NCI-H1930 (cell line): ENCODE results near the gene TANGO2.

Source experiments
- DNase-seq, 2 experiments: peaks; one replicate each; lab custom pipeline; 2025; lab: John Stamatoyannopoulos, UW

Gene TANGO2

DNA sequence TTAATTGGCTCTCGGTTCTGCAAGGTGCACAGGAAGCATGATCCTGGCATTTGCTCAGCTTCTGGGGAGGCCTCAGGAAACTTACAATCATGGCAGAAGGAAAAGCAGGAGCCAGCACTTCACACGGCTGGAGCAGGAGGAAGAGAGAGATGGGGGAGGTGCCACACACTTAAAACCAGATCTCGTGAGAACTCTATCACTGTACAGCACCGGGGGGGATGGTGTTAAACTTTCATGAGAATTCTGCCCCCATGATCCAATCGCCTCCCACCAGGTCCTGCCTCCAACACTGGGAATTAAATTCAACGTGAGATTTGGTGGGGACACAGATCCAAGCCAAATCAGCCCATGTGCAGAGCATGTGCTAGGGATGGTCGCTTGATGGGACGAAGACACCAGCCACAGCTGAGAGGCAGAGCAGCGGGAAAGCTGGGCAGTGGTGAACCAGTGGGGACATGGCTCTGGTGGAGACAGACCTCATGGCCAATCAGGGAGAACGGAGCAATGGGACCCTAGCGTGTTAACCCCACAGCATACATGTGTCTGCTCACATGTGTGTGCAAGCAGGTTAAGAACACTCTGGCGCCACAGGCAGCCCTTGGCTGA lies 6.2 kb downstream of the TANGO2 start:
- DNase-seq = no peak

DNA sequence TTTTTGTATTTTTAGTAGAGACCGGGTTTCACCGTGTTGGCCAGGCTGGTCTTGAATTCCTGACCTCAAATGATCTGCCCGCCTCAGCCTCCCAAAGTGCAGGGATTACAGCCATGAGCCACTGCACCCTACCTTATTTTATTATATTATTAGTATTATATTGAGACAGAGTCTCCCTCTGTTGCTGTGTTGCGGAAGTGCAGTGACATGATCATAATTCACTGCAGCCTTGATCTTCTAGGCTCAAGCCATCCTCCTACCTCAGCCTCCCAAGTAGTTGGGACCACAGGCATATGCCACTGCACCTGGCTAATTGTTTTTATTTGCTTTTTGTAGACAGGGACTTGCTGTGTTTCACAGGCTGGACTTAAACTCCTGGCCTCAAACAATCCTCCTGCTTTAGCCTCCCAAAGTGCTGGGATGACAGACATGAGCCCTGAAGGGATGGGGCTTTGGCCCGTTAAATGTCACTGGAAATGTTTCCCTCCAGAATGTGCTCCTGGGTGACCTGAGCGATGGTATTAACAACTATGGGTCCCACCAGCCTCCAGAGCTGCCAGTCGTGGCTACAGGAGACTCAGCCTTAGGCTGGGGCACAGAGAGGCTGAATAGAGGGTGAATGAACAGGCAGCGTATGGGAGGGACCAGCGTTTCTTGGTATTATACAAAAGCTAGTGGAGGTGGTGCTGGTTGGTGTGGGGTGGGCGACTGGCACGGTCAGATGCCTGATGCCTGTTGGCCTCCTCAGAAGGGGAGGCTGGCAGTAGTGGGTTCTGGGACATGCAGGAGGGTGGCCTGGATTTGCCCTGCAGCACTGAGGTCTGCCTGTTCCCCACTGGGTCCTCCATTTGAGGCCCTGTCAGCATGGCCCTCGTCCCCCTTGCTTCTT lies 7.3 kb downstream of the TANGO2 start:
- no peak for DNase-seq

DNA sequence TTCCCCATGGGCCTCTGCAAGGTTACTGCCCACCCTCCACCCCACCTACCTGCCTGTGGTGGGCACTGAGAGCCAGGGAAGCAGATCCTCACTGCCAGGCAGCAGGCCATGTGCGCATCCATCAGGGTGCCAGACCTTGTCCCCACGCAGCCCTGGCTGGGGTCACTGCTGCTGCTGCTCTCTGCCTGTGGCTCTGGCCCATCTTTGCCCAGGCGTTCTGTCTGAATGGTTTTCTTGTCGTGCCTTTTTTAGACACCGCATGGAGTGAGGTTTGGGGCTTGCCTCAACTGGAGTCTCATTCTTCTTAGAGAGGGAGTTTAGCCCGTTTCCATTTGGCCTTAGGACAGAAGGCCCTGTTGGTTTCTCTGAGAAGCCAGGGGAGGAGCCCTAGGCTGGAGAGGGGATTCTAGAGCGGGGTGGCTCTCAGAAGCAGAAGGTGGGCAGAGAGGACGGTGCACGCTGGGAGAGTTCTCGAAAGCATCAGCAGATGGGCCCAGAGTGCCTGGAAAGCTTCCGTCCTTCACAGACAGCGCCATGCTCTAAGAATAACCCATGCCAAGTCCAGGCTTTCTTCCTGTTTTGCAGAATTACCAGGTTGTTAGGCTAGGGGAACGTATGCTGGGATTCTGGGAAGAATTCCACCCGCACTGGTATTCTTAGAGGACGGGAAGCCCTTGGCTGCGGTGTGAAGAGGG lies 8.1 kb downstream of the TANGO2 start:
- DNase-seq = no peak

DNA sequence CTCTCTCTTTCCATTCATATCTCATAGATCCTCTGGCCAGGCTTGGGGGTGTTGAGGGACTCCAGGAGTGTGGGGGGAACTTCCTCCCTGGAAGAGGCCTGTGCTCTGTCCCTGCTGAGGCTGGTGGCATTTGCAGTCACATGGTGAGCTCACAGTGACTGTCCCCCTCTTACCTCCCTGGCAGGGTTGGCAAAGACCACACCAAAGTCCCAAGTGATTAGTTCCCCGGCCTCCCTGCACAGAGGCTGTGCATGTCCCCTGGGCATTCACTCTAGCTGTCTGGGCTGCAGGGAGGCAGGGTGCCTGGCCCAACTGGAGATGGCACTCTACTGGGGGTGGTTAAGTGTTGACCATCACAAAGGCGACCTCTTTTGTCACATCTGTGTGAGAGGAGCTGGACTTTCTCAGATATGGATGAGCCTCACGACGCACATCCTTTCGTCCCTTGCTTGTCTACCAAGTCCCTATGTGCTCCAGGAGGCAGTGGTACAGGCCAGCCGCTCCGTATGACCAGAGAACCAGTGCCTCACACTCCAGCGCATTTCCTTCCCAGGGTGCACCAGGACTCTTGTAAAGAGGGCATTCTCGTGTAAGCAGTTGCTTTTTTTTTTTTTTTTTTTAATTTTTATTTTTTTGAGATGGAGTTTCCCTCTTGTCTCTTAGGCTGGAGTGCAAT lies 8.8 kb downstream of the TANGO2 start:
- DNase-seq = no peak

DNA sequence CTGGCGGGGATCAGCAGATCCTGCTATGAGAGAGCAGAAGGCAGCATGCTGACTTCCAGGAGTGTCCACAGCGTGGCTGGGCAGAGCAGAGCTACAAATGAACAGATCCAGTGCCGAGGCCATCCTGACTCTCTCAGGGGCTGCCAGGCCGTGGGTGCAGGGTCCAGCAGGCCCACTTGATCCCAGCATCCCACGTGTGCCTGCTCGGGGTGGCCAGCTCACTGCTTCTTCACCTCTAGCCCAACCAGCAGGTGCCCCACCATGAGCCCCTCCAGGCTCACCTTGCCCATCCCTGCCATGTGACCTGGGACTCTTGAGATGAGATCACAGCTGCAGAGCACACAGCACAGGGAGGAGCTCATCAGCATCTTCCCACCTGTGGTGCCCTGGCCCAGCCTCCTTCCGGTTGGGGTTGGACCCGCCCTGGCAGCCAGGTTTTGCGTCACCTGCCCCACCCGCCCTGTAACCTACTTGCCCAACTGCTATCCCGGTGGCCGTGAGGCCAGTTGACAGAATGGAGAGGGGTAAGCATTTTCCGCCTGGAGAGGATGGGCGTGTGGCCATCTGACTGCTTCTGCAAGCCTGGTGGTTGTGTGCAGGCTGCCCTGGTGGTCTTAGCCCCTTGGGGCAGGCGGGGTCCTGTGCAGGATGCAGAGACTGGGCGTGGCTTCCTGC lies 11.0 kb downstream of the TANGO2 start:
- no peak for DNase-seq

DNA sequence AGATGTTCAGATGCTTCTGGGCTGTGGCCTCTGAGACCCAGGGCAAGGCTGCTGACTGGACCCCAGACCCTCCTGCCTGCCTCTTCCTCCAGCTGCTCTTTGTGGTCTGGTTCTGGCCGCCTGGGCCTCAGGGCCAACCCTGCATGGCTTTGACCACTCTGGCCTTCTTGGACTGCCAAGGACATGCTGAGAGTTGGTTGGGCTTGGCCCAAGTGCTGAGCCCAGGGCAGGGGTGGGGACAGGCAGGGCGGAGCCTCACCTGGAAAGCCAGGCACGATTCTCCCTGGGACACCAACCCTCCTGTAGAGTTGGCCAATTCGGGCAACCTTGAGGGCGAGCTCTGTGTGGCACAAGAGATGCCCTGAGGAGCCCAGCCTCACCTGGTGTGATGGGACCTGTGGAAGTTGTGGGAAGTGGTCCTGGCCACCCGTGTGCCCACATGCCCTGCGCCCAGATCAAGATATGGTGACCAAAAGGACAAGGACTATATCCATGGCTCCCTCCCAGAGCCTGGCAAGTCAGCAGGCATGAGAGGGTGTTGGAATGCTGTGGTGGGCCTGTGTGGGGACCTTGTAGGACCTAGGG lies 11.6 kb downstream of the TANGO2 start:
- DNase-seq = no peak

DNA sequence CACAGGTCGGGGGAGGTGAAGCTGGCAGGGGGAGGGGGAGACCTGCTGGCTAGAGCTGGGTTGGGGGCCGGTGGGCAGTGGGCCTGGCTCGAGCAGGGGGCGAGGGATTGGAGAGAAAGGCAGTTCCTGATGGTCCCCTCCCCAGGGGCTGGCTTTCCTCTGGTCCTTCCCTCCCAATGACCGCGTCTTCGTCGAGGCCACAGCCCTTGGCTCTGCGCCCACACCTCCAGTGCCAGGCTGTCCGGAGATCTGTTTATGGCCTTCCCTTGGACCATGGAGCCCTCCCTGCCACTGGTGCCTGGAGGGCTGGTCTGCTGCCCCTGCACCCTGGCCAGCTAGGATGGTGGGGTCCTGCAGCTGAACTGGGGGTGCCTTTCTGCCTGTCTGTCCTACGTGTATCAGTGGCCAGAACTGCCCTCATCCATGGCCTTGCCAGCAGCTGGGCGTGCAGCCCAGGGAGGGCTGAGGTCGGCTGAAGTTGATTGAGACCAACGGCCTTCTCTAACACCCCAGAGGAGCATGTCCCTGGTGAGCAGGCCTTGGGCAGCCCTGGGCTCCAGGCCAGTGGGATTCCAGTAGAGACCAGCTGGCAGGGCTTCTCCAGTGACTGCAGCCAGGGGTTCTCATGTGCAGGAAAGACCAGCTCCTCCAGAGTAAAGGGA lies 12.3 kb downstream of the TANGO2 start:
- no peak for DNase-seq

DNA sequence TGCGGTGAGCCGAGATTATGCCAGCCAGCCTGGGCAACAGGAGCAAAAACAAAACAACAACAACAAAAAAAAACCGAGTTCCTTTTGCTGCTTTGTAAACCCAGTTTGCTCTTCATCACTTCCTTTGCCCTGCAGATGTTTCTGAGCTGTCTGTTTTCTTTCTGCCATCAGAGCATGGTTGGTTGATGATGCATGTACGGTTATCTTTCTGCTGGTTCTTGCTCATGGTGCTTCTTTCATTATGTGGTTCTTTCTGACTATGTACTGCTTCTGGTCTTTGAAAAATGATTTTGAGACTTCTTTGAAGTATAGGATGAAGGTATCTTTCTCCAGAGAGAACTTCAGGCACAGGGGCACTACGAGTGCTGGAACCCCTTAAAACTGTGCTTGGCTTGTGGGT lies 13.2 kb downstream of the TANGO2 start:
- DNase-seq = no peak

DNA sequence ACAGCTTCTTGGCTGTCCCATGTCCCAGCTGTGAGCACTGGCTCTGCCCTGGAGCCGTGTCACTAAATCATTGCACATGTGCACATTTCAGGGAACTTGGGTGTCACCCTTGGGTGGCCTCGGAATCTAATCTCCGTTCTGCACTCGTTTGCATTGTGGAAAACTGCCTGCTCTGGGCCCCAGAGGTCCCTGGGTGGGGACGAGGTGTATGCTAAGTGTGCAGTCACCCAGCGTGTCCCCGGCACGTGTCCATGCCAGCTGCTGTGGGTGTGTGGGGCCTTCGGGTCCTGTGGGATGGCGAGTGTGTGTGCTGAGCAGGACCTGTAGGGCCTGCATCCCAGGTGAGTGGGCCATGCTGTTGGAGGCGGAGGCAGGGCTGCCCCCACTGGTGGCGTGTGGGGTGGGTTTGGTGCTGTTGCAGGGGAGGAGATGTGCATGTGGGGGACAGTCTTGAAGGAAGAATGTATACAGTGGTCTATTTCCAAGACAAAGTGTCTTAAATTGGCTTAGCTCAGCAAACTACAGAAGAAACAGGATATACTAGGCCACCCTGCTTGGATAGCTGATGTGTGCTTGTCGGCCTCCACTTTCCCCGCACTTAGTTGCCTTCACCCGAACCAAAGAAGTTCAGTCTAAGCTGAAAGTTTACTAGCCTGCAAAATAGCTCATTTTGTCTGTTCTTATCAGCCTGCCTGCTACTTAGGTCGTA lies 14.6 kb downstream of the TANGO2 start:
- DNase-seq = no peak

DNA sequence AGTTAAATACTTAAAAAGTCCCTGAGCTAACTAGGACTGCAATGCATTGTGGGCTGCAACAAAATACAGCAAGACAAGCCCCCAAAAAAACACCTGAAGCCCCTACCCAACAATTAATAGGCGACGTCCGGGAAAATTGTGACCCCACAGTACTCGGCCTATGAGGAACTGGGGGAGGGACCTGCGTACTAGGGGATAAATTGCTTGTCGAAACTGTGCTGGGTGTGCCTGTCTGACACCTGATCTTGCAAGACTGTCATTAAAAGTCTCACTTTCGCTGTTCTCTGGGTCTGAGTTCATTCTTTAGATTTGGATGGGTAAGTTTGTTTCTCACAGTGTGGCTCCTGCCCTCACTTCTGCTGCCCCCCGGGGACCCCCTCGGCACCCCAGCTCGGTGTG lies 15.2 kb downstream of the TANGO2 start:
- no peak for DNase-seq

DNA sequence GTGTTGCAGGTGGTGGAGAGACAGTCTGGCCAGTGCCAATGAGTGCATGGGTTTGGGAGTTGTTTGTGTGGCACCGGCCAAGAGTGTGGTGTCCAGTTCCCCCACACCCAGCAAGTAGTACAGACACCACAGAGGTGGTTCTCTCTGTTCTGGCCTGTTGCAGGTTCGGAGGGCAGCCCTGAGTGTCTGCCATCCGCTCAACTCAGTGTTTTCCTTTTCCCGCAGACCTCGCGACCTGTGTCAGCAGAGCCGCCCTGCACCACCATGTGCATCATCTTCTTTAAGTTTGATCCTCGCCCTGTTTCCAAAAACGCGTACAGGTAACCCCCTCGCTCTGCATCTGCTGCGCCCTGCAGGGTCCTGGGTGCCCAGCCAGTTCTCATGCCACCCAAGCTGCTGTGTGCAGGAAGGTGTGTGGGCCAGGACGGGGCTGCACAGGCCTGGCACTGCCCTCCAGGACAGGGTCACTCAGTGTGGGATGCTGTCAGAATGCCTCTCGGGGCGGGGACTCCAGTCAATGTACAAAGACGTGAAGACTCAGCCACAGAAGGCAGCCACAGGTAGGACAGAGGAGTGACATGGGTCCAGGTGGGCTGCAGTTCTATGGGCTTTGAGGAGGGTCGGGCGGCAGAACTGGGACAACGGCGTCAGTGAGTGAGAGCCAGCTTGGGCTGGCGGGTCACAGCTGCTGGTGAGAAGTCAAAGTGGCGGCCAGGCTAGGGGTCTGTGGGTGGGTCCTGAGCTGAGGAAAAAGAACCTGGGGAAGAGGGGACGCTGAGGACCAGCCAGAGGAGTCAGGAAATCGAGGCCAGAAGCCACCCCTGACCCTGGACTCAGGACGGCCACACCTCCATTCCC lies 15.9 kb downstream of the TANGO2 start:
- DNase-seq = no peak

DNA sequence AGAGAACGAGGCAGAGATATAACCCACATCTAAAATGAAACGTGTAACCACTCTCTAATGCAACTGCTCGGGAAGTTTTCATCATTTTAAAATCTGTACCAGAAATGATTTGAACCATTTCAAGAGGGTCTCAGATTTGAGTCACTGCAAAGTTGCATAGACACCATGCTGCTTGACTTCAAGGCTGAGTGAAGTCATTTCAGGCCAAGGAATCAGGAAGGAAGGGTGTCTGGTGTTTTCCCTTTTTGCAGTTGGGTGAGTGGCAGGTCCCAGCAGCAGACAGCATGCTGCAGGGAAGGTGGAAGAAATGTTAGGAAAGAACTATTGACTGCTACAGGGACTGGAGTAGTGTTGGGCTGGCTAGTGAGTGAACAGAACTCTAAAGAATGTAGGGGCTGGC lies 16.5 kb downstream of the TANGO2 start:
- DNase-seq = no peak

DNA sequence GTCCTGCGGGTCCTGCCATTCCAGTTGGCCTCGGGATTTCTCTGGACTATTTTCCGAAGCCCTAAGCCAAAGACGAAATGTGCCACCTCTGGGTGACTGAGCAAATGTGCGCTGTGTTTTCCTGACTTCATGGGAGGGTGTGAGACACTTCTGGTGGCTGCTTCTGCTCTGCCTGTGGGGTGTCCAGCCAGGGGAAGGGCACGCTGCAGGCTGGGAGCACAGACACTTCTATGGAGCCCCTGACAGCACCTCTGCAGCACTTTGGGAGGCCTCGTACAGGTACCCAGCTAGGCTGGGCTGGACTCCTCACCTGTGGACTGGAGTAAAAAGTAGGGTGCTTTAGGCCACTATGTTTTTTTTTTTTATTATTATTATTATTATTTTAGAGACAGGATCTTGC lies 17.7 kb downstream of the TANGO2 start:
- no peak for DNase-seq

DNA sequence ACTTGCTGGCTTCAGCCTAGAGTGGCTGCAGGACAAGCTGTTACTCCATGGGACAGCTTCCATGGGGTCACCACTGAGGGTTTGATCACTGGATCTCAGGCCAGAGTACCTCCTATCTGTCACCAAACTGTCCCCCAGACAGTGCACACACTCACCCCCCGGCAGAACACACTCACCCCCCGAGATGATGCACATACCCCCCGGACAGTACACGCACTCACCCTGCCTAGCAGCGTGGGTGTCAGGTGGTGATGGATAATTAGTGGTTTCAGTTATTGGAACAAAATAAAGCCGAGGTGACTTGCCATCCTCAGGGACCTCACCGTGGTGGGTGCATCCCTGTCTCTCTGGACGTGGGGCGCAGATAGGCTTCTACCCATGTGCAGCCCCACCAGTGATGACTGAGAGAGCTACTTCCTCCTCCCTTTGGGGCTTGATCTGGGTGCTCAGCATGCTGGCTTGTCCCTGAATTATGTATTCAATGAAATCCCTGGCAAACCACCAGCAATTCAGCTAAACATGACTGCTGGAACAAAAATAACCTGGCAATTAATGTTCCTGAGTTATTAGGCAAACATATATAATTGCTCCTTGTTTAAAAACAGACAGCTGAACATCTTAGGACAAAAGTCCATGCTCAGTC lies 18.9 kb downstream of the TANGO2 start:
- DNase-seq = no peak

DNA sequence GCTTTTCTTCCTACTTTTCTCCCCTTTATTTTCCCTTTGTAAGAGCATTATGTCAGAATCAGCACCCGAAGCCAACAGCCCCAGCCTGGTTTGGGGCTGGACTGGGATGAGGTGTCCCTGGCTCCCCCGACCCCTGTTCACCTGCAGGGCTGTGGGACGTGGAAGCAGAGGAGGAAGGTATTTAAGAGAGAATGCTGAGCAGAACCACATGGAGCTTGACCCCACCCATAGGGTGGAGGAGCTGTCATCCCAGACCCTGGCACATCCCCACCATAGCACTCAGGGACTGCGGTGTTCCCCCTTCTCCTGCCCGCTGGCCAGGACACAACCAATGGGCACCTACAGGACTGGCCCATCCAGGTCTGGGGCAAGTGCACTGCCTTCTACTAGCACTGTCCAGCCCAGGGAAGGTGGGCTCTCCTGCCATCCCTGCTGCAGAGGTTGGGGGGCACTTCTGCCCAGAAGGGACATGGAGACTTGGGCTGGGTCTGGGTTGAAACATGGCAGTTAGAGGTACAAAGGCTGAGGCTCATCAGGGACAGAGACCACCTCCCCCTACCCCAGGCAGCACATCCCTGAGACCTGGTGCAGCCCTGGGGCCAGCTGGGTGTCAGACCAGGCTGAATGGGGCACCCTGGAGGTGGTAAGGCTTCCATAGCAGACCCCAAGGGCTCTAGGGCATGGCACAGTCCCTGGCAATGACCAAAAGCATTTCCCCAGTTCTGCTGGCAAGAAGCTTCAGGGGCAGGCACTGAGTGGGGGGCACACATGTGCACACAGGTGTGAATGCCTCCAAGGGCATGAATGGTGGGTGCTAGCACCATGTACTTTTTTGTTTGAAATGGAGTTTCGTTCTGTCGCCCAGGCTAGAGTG lies 19.7 kb downstream of the TANGO2 start:
- no peak for DNase-seq

DNA sequence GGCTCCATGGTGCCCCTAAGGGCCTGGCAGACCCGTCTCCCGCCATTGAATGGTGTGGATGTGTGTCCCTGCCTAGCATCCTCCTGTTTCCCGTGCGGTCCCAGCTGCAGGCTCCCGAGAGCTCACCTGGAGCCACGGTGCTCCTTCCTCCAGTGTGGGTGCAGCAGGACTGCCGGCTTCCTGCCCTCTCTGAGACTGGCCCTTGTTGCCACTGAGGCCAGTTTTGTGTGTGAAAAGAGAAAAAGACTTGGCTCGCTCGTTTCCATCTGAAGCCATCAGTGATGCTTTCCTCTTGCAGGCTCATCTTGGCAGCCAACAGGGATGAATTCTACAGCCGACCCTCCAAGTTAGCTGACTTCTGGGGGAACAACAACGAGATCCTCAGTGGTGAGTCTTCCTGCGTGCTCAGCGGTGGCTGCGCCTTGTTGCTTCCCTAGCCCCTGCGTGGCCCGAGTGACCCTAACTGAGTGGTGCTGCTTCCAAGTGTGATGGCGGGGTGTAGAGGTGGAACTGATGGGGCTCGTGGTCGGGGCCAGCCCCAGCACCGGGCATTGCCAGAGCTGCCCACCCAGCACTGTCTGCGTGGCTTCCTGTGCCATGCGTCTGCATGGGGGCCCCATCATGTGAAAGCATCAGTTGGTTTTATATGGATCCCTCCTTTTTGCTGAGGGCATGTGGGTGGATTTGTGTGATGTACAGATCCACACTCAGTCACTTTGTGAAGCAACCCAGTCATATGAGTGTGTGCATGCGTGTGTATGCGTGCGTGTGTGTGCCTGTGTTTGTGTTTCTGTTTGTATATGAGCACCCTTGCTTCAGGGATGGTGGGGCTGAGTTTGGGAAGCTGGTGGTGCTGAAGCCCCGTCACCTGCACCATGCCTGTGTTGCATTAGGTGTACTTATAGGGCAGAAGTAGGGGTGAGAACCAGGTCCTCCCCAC lies 22.4 kb downstream of the TANGO2 start:
- DNase-seq = no peak

DNA sequence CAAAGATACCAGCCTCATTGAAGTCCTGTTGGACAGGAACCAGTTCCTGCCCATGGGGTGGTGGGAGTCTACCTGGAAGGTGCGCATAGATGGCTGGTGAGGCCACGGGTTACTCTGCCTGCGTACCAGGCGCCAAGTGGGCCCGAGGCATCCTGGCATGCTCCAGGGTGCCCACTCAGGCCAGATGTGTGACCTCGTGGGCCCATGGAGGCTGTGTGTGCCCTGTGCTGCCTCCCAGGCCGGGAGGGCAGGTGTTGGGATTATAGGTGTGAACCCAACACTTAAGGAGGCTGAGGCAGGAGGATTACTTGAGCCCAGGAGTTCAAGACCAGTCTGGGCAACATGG lies 23.1 kb downstream of the TANGO2 start:
- no peak for DNase-seq
